A673 (cell line): Measurements from ENCODE around the gene LDLRAP1.

ENCODE experiments used
- EZH2 ChIP-seq: fragments of 200-600 bp; sonication (generic); IDR thresholded peaks from 2 replicates; pipeline ENCODE4 v1.6.1; 2017; ENCODE audit warnings: borderline replicate concordance, low read depth, mild to moderate bottlenecking, mixed read lengths, antibody characterized with exemption, low read length; ENCODE audit not compliant: poor library complexity, severe bottlenecking
- TF ChIP-seq, protein P1 (sequence below): fragments of 300-800, 200-600 bp; sonication (generic); conservative IDR thresholded peaks from 2 replicates; pipeline ENCODE4 v1.5.1; 2017; ENCODE audit warnings: low read depth, mild to moderate bottlenecking, antibody characterized with exemption, low read length, moderate library complexity, mixed read lengths

DNA sequence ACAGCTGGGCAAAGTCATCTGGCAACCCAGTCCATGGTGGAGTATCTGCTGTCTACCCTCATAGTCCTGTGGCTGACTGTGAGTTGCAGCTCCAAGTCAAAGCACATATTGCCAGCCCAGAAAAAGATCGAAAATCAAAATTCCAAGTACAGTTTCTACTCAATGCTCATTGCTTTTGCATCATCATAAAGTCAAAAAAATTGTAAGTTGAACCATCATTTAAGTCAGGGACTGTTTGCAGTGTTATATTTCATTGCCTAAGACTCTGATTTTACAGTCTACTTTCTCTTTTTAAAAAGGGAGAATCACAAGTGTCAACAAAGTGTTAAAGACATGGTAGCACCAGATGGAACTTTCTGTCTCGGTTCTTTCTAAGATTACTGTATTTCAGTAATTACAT lies 50.5 kb downstream of the LDLRAP1 start:
- TF ChIP-seq, protein P1, sequence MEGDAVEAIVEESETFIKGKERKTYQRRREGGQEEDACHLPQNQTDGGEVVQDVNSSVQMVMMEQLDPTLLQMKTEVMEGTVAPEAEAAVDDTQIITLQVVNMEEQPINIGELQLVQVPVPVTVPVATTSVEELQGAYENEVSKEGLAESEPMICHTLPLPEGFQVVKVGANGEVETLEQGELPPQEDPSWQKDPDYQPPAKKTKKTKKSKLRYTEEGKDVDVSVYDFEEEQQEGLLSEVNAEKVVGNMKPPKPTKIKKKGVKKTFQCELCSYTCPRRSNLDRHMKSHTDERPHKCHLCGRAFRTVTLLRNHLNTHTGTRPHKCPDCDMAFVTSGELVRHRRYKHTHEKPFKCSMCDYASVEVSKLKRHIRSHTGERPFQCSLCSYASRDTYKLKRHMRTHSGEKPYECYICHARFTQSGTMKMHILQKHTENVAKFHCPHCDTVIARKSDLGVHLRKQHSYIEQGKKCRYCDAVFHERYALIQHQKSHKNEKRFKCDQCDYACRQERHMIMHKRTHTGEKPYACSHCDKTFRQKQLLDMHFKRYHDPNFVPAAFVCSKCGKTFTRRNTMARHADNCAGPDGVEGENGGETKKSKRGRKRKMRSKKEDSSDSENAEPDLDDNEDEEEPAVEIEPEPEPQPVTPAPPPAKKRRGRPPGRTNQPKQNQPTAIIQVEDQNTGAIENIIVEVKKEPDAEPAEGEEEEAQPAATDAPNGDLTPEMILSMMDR: no peak
- no peak for TF ChIP-seq EZH2
